GM19467 (cell line): Measurements from ENCODE around the gene ZSCAN20.

Source experiments
- ATAC-seq: cut with Tn5 transposase; IDR thresholded peaks from one replicate; pipeline ENCODE4 v1.9.1; 2021; ENCODE audit warnings: mild to moderate bottlenecking, moderate library complexity; ENCODE audit not compliant: unreplicated experiment

ZSCAN20 gene

GRCh38 chr1:33472269-33472980 is at the start of gene ZSCAN20:
Gene ZSCAN20 (plus strand): TSS chr1:33472645. CDS start chr1:33479289, 6,644 bp downstream.
- ATAC-seq = peak; percentile 93

- no peak for ATAC-seq
These were observed 48.2 kb upstream of the ZSCAN20 start for GRCh38 chr1:33424205-33424604.

GRCh38 chr1:33424610-33425009 is 47.8 kb upstream of the ZSCAN20 start:
- no peak for ATAC-seq

- ATAC-seq = no peak
These were observed 46.5 kb upstream of the ZSCAN20 start for GRCh38 chr1:33425900-33426299.

- ATAC-seq = no peak
These were observed 45.5 kb upstream of the ZSCAN20 start for GRCh38 chr1:33426916-33427315.

GRCh38 chr1:33428661-33429060 is 43.8 kb upstream of the ZSCAN20 start:
- ATAC-seq = no peak

GRCh38 chr1:33429332-33429731 is 43.1 kb upstream of the ZSCAN20 start:
- no peak for ATAC-seq

- no peak for ATAC-seq
These were observed 42.4 kb upstream of the ZSCAN20 start for GRCh38 chr1:33429856-33430691.

GRCh38 chr1:33430692-33431593 is 41.5 kb upstream of the ZSCAN20 start, which contains the start of gene PHC2:
Gene PHC2 (minus strand): TSS chr1:33431095. CDS start chr1:33375539, 55,556 bp downstream.
- ATAC-seq = peak; percentile 91

- no peak for ATAC-seq
These were observed 38.7 kb upstream of the ZSCAN20 start for GRCh38 chr1:33433509-33434362.

GRCh38 chr1:33434363-33434750 is 38.1 kb upstream of the ZSCAN20 start:
- ATAC-seq = no peak

- ATAC-seq = no peak
These were observed 37.2 kb upstream of the ZSCAN20 start for GRCh38 chr1:33435096-33435820.

- no peak for ATAC-seq
These were observed 35.7 kb upstream of the ZSCAN20 start for GRCh38 chr1:33436557-33437285.

GRCh38 chr1:33438364-33439160 is 33.9 kb upstream of the ZSCAN20 start:
- no peak for ATAC-seq

GRCh38 chr1:33439662-33440061 is 32.8 kb upstream of the ZSCAN20 start:
- ATAC-seq = no peak

GRCh38 chr1:33441088-33441745 is 31.2 kb upstream of the ZSCAN20 start:
- ATAC-seq = no peak

- no peak for ATAC-seq
These were observed 30.3 kb upstream of the ZSCAN20 start for GRCh38 chr1:33442141-33442540.
